HepG2 (cell line): ENCODE results near the gene TSGA10IP. TPM values are rescaled to one million over a fixed set of nuclear protein-coding genes. Genes with fewer than 3 reads are reported as not detected.

Experiments used
- EZH2 ChIP-seq: conservative IDR thresholded peaks from 2 replicates; pipeline ENCODE4 v1.6.1; 2012; ENCODE audit warnings: mild to moderate bottlenecking, low read depth, low read length, moderate library complexity
- IRX3 ChIP-seq: sonication (generic); formaldehyde crosslinking; IDR thresholded peaks from 2 replicates; pipeline ENCODE4 v1.8.1; 2023; ENCODE audit warnings: mild to moderate bottlenecking, low read depth, missing genetic modification reagents, borderline replicate concordance
- JUN ChIP-seq: sonication (generic); formaldehyde crosslinking; IDR thresholded peaks from 2 replicates; pipeline ENCODE4 v1.4.0; 2020; ENCODE audit warnings: mild to moderate bottlenecking, missing genetic modification reagents
- KAT7 ChIP-seq: IDR thresholded peaks from 2 replicates; pipeline ENCODE4 v1.6.1; 2018; ENCODE audit warnings: borderline replicate concordance, missing compliant biosample characterization
- MATR3 ChIP-seq: sonication (generic); formaldehyde crosslinking; IDR thresholded peaks from 2 replicates; pipeline ENCODE4 v1.4.0; 2020; ENCODE audit warnings: missing genetic modification reagents
- PCBP2 ChIP-seq: fragments of 200-400 bp; formaldehyde crosslinking; optimal IDR thresholded peaks from 2 replicates; pipeline ENCODE3; 2018; ENCODE audit warnings: low read length, low read depth; ENCODE audit not compliant: poor library complexity, severe bottlenecking
- REXO4 ChIP-seq: sonication (generic); formaldehyde crosslinking; IDR thresholded peaks from 2 replicates; pipeline ENCODE4 v1.8.0; 2022; ENCODE audit warnings: missing genetic modification reagents, mild to moderate bottlenecking, borderline replicate concordance
- RFX5 ChIP-seq: IDR thresholded peaks from 2 replicates; pipeline ENCODE4 v1.6.1; 2011; ENCODE audit warnings: low read depth, low read length, improper control_type of control experiment
- SRSF9 ChIP-seq: fragments of 200-400 bp; formaldehyde crosslinking; IDR thresholded peaks from 2 replicates; pipeline ENCODE4 v1.6.1; 2018; ENCODE audit warnings: borderline replicate concordance, mild to moderate bottlenecking, low read depth, low read length; ENCODE audit not compliant: insufficient read depth, poor library complexity, severe bottlenecking
- ZC3H13 ChIP-seq: sonication (generic); formaldehyde crosslinking; IDR thresholded peaks from 2 replicates; pipeline ENCODE4 v1.8.1; 2023; ENCODE audit warnings: mild to moderate bottlenecking, missing genetic modification reagents, moderate library complexity
- ZNF296 ChIP-seq: sonication (generic); formaldehyde crosslinking; conservative IDR thresholded peaks from 2 replicates; pipeline ENCODE4 v1.5.0; 2020; ENCODE audit warnings: mild to moderate bottlenecking, missing genetic modification reagents
- ZNF737 ChIP-seq: sonication (generic); formaldehyde crosslinking; IDR thresholded peaks from 2 replicates; pipeline ENCODE4 v1.5.0; 2020; ENCODE audit warnings: missing genetic modification reagents, mild to moderate bottlenecking, borderline replicate concordance
- ZNF747 ChIP-seq: sonication (generic); formaldehyde crosslinking; IDR thresholded peaks from 2 replicates; pipeline ENCODE4 v1.8.1; 2023; ENCODE audit warnings: missing genetic modification reagents, mild to moderate bottlenecking, borderline replicate concordance
- polyA plus RNA-seq, 8 experiments: library from polyadenylated mRNA; depleted of rRNA in 3 of 8; stranded (reverse) in 7 of 8; unstranded in 1 of 8; fragments of >200 nt; fragmentation: Illumina TruSeq in 4 of 8; extraction: Trizol in 4 of 8; gene quantifications; 2 replicates each; pipeline versions ENCODE4 v1.2.1 to v1.2.3, GENCODE V29; 2011 to 2016; ENCODE audit warnings: low read depth in 4 of 8, missing spikeins in 1 of 8, mixed read lengths in 1 of 8; ENCODE audit not compliant: insufficient read depth in 1 of 8
- total RNA-seq, 5 experiments: library from RNA; depleted of rRNA; stranded (reverse); fragments of >200 nt; fragmentation: Illumina TruSeq; extraction: Trizol; gene quantifications; 2 replicates each; pipeline ENCODE4 v1.2.3, GENCODE V29; 2016; ENCODE audit warnings: low read depth in 1 of 5
- TF ChIP-seq, protein P1 (sequence below): sonication (generic); formaldehyde crosslinking; IDR thresholded peaks from 2 replicates; pipeline ENCODE4 v1.8.1; 2023; ENCODE audit warnings: mild to moderate bottlenecking, inconsistent platforms, moderate library complexity, missing genetic modification reagents, borderline replicate concordance
- TF ChIP-seq, protein P2 (sequence below), 2 experiments: sonication (generic) in 1 of 2; formaldehyde crosslinking in 1 of 2; IDR thresholded peaks; 2 replicates each; pipeline versions ENCODE4 v1.4.0 to v1.6.1; 2016 to 2020; ENCODE audit warnings: borderline replicate concordance in 1 of 2, low read depth in 1 of 2, mild to moderate bottlenecking in 1 of 2, missing genetic modification reagents in 1 of 2
- TF ChIP-seq, protein P3 (sequence below): sonication (generic); formaldehyde crosslinking; IDR thresholded peaks from 2 replicates; pipeline ENCODE4 v1.4.0; 2020; ENCODE audit warnings: missing genetic modification reagents
- TF ChIP-seq, protein P4 (sequence below): sonication (generic); formaldehyde crosslinking; conservative IDR thresholded peaks from 2 replicates; pipeline ENCODE4 v1.4.0; 2020; ENCODE audit warnings: missing genetic modification reagents

The TSGA10IP gene
- total and polyA plus RNA-seq, 2 of the 13 experiments (the other 11 are each of a cell fraction or from before 2014, with no cell fraction given): not detected

DNA sequence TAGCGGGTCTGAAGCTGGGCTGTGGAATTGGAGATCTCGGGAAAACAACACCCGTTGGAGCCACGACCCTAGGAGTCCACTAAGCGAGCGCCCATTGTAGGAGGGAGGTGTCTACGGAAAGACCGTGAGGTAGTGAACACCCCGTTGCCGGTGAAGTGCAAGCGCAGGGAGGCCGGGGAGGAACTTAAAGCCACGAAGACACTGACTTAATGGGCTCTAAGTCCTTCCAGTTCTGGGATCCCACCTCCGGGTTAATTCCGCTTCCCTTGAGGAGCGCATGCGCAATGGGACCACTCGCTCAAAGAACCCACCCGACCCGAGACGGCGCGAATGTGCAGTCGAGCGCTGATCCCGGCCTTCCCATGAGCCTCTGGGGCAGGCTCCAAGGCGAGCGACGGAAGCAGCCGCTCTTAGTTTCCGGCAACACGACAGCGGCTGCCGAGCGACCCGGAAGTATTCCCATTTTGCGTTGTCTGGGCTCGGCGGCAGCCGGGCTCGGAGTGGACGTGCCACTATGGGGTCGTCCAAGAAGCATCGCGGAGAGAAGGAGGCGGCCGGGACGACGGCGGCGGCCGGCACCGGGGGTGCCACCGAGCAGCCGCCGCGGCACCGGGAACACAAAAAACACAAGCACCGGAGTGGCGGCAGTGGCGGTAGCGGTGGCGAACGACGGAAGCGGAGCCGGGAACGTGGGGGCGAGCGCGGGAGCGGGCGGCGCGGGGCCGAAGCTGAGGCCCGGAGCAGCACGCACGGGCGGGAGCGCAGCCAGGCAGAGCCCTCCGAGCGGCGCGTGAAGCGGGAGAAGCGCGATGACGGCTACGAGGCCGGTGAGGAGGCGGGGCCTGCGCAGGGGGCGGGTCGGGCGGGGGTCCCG is 16.2 kb downstream of the TSGA10IP start, which contains the start of gene SART1 (continued):
- TF ChIP-seq, protein P1, sequence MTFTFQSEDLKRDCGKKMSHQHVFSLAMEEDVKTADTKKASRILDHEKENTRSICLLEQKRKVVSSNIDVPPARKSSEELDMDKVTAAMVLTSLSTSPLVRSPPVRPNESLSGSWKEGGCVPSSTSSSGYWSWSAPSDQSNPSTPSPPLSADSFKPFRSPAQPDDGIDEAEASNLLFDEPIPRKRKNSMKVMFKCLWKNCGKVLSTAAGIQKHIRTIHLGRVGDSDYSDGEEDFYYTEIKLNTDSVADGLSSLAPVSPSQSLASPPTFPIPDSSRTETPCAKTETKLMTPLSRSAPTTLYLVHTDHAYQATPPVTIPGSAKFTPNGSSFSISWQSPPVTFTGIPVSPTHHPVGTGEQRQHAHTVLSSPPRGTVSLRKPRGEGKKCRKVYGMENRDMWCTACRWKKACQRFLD (CRISPR knock-in tag): peak; percentile 88; the same call in 1 of the 2 replicates
- TF ChIP-seq, protein P2, sequence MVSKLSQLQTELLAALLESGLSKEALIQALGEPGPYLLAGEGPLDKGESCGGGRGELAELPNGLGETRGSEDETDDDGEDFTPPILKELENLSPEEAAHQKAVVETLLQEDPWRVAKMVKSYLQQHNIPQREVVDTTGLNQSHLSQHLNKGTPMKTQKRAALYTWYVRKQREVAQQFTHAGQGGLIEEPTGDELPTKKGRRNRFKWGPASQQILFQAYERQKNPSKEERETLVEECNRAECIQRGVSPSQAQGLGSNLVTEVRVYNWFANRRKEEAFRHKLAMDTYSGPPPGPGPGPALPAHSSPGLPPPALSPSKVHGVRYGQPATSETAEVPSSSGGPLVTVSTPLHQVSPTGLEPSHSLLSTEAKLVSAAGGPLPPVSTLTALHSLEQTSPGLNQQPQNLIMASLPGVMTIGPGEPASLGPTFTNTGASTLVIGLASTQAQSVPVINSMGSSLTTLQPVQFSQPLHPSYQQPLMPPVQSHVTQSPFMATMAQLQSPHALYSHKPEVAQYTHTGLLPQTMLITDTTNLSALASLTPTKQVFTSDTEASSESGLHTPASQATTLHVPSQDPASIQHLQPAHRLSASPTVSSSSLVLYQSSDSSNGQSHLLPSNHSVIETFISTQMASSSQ (IDR thresholded peaks at IDR 0.05; ENCODE audit: low read depth): no peak
- TF ChIP-seq, protein P2 (CRISPR knock-in tag; IDR thresholded peaks at IDR 0.05; ENCODE audit: borderline replicate concordance): peak; percentile 64; the same call in 1 of the 2 replicates
- TF ChIP-seq REXO4 (CRISPR knock-in tag): no peak
- TF ChIP-seq, protein P3, sequence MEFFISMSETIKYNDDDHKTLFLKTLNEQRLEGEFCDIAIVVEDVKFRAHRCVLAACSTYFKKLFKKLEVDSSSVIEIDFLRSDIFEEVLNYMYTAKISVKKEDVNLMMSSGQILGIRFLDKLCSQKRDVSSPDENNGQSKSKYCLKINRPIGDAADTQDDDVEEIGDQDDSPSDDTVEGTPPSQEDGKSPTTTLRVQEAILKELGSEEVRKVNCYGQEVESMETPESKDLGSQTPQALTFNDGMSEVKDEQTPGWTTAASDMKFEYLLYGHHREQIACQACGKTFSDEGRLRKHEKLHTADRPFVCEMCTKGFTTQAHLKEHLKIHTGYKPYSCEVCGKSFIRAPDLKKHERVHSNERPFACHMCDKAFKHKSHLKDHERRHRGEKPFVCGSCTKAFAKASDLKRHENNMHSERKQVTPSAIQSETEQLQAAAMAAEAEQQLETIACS: no peak
- no peak for TF ChIP-seq EZH2
- no peak for TF ChIP-seq SRSF9
- no peak for TF ChIP-seq ZNF737 (CRISPR knock-in tag)
- no peak for TF ChIP-seq MATR3
- no peak for TF ChIP-seq PCBP2
- TF ChIP-seq JUN (CRISPR knock-in tag): no peak
- peak; percentile 66; the same call in 1 of the 2 replicates for TF ChIP-seq KAT7 (CRISPR knock-in tag)
- TF ChIP-seq, protein P4, sequence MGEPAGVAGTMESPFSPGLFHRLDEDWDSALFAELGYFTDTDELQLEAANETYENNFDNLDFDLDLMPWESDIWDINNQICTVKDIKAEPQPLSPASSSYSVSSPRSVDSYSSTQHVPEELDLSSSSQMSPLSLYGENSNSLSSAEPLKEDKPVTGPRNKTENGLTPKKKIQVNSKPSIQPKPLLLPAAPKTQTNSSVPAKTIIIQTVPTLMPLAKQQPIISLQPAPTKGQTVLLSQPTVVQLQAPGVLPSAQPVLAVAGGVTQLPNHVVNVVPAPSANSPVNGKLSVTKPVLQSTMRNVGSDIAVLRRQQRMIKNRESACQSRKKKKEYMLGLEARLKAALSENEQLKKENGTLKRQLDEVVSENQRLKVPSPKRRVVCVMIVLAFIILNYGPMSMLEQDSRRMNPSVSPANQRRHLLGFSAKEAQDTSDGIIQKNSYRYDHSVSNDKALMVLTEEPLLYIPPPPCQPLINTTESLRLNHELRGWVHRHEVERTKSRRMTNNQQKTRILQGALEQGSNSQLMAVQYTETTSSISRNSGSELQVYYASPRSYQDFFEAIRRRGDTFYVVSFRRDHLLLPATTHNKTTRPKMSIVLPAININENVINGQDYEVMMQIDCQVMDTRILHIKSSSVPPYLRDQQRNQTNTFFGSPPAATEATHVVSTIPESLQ (CRISPR knock-in tag): no peak
- no peak for TF ChIP-seq ZNF296 (CRISPR knock-in tag)
- peak; percentile 46; the same call in 1 of the 2 replicates for TF ChIP-seq IRX3 (CRISPR knock-in tag)
- no peak for TF ChIP-seq ZC3H13 (CRISPR knock-in tag)
- peak; percentile 93 for TF ChIP-seq ZNF747 (CRISPR knock-in tag)
- TF ChIP-seq RFX5: no peak
